GM18951 (cell line): ENCODE measurements around the gene OR7A17.

Experiments
- POLR2A ChIP-seq: IDR thresholded peaks from 4 replicates; pipeline ENCODE4 v1.6.1; 2011; ENCODE audit warnings: mild to moderate bottlenecking; ENCODE audit not compliant: insufficient read length, insufficient read depth; ENCODE audit errors: extremely low read depth
- in situ Hi-C: fragments of 300-500 bp; cut with MboI; formaldehyde crosslinking; loops from one replicate; pipeline ENCODE4 v1.12.0; 2022; ENCODE audit warnings: low sequenced_read_pairs, mixed read lengths, inconsistent platforms; ENCODE audit not compliant: unreplicated experiment

OR7A17 gene

DNA sequence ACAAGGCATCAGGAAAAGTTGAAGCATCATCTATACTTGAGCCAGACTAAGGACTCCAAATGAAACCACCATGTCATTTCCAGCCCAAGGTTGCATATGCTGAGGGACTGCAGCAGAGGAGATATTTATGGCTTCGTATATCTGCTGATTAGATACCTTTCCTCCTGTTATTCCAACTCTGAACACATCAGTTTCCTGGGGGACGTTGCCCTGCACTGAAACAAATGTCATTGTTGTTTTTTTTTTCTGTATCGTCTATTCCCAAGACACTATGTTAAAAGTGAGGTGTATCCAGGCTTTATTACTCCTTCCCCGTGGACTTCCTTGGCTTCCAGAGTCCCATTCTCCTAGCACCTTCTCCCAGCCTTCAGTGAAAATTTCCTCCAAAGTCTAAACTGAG lies at the start of gene OR7A17:
OR7A17 (minus strand) TSS at position 101 of the 400 bp plus-strand sequence. CDS start 4,777 bp downstream, outside the sequence.
- in situ Hi-C loops, result no loop called here
- TF ChIP-seq POLR2A, result no peak

DNA sequence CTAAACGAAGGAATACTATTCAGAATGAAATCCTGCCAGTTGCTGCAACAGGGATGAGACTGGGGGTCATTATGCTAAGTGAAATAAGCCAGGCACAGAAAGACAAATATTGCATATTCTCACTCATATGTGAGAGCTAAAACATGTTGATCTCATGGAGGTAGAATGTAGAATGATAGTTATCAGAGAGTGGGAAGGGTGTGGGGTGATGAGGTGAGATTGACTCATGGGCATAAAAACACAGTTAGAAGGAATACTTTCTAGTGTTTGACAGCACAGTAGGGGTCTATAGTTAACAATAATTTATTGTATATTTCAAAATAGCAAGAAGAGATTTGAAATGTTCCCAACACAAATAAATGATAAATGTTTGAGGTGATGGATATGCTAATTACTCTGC lies 47.6 kb upstream of the OR7A17 start:
- TF ChIP-seq POLR2A, result no peak
- in situ Hi-C loops, result no loop called here

DNA sequence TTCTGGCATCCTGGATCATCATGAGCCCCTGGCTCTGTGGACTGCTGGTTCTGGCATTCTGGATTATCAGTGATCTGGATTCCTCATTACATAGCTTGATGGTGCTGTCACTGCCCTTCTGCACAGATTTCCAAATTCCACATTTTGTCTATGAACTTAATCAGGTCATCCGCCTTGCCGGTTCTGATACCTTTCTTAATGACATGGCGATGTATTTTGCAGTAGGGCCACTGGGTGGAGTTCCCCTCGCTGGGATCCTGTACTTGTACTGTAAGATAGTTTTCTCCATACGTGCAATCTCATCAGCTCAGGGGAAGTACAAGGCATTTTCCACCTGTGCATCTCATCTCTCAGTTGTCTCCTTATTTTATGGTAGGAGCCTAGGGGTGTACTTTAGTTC lies 30.9 kb upstream of the OR7A17 start:
- TF ChIP-seq POLR2A, result no peak
- in situ Hi-C loops, result no loop called here

DNA sequence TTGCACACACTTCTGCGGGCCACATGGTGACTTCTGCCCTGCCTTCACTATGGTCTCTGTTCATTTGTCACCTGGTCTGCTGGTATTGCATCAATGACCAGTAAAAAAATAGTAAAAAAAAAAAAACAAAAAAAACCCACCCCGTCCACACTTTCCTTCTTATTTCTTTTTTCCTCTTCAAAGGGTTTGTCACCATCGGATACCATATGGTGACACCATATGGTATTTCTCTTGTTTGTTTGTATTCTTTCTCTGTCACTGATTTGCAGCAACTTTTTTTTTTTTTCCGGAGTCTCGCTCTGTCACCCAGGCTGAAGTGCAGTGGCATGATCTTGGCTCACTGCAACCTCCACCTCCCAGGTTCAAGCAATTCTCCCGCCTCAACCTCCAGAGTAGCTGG lies 29.2 kb upstream of the OR7A17 start:
- TF ChIP-seq POLR2A, result no peak
- in situ Hi-C loops, result no loop called here

DNA sequence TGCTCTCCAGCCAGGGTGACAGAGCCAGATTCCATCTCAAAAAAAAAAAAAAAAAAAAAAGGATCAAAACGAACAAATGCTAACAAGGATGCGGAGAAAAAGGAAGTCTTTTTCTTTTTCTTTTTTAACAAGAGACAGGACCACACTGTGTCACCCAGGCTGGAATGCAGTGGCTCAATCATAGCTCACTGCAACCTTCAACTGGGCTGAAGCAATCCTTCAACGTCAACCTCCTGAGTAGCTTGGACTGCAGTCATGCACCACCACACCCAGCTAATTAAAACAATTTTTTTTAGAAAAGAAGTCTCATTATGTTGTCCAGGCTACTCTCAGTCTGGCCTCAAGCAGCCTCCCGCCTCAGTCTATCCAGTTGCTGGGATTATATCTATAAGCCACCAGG lies 20.8 kb upstream of the OR7A17 start:
- TF ChIP-seq POLR2A, result no peak
- in situ Hi-C loops, result no loop called here

DNA sequence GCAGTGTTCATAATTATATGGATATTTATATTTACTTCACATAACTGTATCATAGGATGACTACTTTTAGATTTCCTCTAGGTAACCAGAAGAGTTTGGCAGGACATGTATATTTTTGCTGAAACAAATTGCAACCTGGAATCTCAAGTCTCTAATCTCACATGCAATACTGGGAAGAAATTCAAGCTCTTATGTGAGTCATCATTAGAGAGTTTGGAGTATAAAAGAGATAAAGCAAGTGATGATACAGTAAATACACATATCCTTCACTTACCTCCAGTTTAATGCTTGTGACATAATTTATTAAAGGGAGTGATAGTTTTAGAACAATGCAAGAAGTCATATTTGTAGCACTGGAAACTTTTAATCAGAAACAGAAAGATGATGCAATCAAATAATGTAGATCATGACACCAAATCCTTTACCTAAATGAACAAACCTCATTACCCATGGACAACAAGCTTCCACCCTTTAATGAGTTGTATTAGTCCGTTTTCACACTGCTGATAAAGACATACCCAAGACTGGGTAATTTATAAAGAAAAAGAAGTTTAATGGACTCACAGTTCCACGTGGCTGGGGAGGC lies 15.8 kb upstream of the OR7A17 start:
- no peak for TF ChIP-seq POLR2A
- in situ Hi-C loops, result no loop called here

DNA sequence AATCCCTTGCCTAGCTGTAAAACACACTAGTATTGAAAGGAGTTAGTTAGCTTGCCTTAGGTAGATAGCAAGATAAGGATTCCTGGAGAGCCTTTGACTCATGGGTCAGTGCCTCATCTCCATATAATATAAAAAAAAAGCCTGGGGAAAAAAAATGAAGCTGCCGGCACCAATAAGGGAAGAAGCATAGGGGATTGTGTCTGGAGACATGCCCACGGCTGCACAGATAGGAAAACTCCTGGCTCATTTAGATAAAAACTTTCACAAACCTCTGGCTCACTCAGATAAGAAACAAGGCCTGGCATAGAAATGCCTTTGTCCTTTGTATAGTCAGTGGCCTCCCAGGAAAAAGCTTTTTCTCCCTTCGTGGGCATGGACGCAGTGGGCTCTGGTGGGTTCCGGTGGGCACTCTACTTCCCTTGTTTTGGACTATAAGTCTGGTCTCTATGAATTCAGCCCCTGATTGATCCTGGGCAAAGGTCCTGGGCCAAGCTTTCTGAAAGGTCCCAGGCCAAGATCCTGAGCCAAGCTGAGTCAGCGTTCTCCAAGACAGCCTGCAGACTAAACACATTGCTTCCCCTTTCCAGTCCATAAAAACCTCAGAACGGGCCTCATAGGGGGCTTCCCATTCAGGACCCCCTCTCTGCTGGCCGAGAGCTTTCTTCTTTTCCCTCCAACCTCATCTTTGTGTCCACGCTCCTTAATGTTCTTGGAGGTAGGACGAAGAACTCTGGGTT lies 4.9 kb upstream of the OR7A17 start:
- in situ Hi-C loops, result no loop called here
- no peak for TF ChIP-seq POLR2A

DNA sequence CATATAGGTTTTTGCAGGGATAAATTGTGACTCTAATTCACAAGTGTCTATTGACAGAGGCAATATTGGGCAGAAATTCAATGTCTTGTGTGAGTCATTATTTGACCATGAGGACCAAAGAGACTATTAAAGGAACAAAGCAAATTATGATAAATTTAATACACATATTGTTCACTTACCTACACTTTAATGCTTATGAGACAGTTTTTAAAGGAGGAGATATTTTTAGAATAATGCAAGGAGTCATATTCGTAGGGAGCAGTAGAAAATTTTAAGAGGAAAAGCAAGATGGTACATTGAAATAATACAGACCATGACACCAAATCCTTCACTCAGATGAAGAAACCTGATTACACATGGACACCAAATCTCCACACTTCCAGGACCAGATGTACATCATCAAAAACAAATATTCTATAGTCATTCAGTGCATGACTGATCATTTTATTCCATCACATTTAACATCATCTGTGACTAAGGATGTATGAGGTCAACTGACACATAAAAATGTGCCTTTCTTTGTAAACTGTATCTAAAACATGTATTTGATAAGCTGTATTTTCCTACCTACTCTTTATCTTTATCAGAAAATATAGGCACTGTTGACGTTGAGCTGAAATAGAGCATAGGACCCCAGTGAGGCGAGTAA lies 4.2 kb upstream of the OR7A17 start:
- TF ChIP-seq POLR2A, result no peak
- in situ Hi-C loops, result no loop called here

DNA sequence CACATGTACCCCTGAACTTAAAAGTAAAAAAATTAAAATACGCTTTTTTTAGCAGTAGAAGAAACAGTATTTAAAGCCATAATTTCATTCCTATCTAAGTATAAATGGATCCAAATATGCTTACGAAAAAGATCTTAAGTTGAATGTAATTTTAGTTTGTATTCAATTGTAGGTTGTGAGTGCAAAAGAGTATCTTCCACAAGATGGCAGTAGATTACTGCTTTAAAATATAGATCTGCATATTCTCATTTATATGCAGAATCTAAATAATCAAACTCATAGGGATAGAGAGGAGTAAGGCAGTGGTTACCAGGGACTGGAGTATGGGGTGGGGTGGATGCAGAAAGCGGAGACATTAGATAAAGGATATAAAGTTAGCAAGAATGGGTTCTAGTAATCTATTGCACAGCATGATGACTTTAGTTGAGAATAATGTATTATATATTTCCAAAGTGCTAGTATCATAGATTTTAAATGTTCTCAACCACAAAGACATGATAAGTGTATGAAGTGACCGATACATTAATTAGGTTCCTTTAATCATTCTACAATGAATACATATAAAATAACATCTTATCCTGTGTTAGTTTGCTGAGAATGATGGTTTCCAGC lies 14.2 kb downstream of the OR7A17 start:
- in situ Hi-C loops, result no loop called here

DNA sequence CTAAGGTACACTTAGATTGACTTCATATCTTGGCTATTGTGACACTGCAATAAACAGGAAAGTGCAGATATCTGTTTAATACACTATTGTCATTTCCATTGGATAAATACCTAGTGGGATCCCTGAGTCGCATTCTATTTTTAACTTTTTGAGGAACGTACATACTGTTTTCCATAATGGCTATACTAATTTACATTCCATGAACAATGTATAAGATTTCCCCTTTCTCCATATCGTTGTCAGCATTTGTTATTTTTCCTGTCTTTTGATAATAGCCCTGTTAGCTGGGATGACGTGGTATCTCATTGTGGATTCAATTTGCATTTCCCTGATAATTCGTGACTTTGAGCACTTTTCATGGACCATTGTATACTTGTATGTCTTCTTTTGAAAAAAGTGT lies 17.4 kb downstream of the OR7A17 start:
- in situ Hi-C loops, result no loop called here
- TF ChIP-seq POLR2A, result no peak

More for the DNA sequence above, 14.2 kb downstream of the OR7A17 start:
- no peak for TF ChIP-seq POLR2A

DNA sequence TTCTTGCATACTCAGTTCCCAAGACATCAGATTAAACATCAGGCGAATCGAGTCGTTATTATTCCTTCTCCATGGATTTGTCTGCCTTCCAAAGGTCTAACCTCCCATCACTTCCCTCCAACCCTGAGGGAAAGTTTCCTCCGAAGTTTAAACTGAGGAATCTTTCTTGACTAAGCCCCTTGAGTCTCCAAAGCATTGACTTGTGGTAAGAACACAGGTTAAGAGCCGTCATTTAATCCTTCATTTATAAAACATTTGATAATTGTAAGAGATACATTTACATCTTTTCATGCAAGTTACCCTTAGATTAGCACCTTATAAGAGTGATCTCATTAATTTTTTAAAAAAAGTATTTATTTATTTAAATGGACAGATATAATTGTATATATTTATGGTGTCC lies 37.1 kb downstream of the OR7A17 start, which contains the start of gene OR7A10:
OR7A10 (minus strand) TSS at position 101 of the 400 bp plus-strand sequence. CDS start 7,045 bp downstream, outside the sequence.
- TF ChIP-seq POLR2A, result no peak
- in situ Hi-C loops, result no loop called here

DNA sequence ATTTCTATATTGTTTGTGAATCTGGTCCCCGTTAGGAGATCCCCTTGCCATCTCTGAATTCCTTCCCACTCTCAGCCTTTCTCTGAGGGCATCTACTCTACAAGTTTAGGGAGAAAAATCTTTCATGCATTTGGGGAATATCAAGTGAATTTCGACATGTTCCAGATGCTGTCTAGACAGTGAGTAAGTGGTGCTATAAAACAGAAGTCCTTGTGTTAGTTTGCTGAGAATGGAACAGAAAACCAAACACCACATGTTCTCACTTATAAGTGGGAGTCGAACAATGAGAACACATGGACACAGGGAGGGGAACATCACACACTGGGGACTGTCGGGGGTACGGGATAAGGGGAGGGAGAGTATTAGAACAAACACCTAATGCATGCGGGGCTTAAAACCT lies 42.4 kb downstream of the OR7A17 start:
- no peak for TF ChIP-seq POLR2A
- in situ Hi-C loops, result no loop called here

DNA sequence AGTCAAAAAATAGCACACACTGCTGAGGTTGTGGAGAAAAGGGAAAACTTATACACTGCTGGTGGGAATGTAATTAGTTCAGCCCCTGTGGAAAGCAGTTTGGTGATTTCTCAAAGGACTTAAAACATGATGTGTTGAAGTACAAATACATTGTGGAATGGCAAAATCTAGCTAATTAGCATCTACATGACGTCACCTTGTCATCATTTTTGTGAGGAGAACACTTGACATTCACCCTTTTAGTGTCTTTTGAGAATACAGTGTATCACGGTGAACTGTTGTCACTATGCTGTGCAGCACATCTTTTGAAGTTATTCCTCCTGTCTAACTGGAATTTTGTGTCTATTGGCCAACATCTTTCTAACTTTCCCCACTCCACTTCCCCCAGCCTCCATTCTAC lies 42.8 kb downstream of the OR7A17 start:
- no peak for TF ChIP-seq POLR2A
- in situ Hi-C loops, result no loop called here

DNA sequence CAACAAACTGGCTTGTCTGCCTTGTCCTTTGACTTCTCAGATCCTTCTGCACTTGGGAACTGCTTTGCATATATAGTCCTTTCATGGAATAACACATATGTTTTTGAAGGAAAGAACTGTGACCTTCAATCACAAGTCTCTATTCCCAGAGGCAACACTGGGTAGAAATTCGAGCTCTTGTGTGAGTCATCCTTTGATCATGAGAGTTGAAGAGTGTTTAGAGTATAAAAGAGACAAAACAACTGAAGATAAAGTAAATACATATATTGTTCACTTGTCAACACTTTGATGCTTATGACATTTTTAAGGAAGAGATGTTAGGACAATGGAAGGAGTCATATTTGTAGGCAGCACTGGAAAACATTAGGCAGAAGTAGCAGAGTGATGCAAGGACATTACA lies 45.7 kb downstream of the OR7A17 start:
- no peak for TF ChIP-seq POLR2A
- in situ Hi-C loops, result no loop called here

DNA sequence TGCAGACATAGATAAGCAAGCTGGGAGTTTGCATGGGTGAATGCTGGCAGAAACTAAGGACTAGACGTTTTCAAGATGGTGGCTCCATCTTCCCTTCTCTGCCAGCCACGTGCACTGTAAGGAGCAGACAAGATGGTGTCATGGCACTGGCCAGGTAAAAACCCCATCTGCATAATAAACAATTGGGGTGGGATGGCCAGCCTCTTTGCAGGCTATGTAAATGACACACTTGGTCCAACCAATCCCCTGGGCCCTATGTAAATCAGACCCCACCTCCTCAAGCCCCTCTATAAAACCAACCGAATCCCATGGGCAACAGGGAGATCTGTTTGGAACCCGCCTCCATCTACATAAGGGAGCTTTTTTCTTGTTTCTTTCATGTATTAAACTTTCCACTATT lies 48.5 kb downstream of the OR7A17 start:
- in situ Hi-C loops, result no loop called here
- TF ChIP-seq POLR2A, result no peak
